PC-3 (cell line): ENCODE measurements around the gene PTPRR. TPM values are rescaled to one million over a fixed set of nuclear protein-coding genes. Genes with fewer than 3 reads are reported as not detected.

ENCODE experiments used
- ATAC-seq: fragments of 200-7000 bp; cut with Tn5 transposase; 2 replicates; pipeline ENCODE4 v1.9.1; 2020; ENCODE audit warnings: mild to moderate bottlenecking, moderate library complexity
- BruUV-seq: library from RNA; stranded (reverse); fragments of 400-500 nt; replicated peaks from 2 replicates; lab custom pipeline; 2021; lab: Mats Ljungman, UMichigan
- CTCF ChIA-PET: fragments of 300-600 bp; sonication (Branson Sonifier 250); formaldehyde crosslinking; loops from one replicate; lab custom pipeline; 2022; ENCODE audit warnings: antibody characterized with exemption; lab: Charles Lee
- POLR2A ChIA-PET: fragments of 300-600 bp; sonication (Branson Sonifier 250); formaldehyde crosslinking; loops from one replicate; lab custom pipeline; 2022; ENCODE audit warnings: antibody characterized with exemption; ENCODE audit not compliant: unreplicated experiment; lab: Charles Lee
- DNase-seq: peaks from one replicate; pipeline ENCODE4 v3.0.0-alpha.2; 2015
- H2AFZ ChIP-seq: fragments of 300-600 bp; sonication (generic); 2 replicates; pipeline ENCODE4 v1.6.0; 2016; ENCODE audit warnings: antibody characterized with exemption, low read length
- H3F3A ChIP-seq: fragments of 300-600 bp; sonication (generic); one replicate; pipeline ENCODE4 v1.6.0; 2017; ENCODE audit warnings: antibody characterized with exemption, low read length, control low read depth, mild to moderate bottlenecking; ENCODE audit not compliant: unreplicated experiment
- H3K27ac ChIP-seq: fragments of 300-600 bp; sonication (generic); 2 replicates; pipeline ENCODE4 v1.5.1; 2016; ENCODE audit warnings: mild to moderate bottlenecking, low read length
- H3K27me3 ChIP-seq: fragments of 300-600 bp; sonication (generic); 2 replicates; pipeline ENCODE4 v1.6.1; 2016; ENCODE audit warnings: low read length, mixed read lengths
- H3K36me3 ChIP-seq: fragments of 300-600 bp; sonication (generic); 2 replicates; pipeline ENCODE4 v1.6.1; 2016; ENCODE audit warnings: low read depth, mixed run types, low read length, mixed read lengths
- H3K4me1 ChIP-seq: fragments of 300-600 bp; sonication (generic); 2 replicates; pipeline ENCODE4 v1.5.1; 2016; ENCODE audit warnings: low read length; ENCODE audit not compliant: insufficient read depth
- H3K4me2 ChIP-seq: fragments of 300-600 bp; sonication (generic); 2 replicates; pipeline ENCODE4 v1.6.0; 2016; ENCODE audit warnings: low read length
- H3K4me3 ChIP-seq: fragments of 300-600 bp; sonication (generic); 2 replicates; pipeline ENCODE4 v1.5.1; 2016; ENCODE audit warnings: mild to moderate bottlenecking, low read length, mixed read lengths
- H3K79me2 ChIP-seq: fragments of 300-600 bp; sonication (generic); 2 replicates; pipeline ENCODE4 v1.6.1; 2017; ENCODE audit warnings: low read length, mixed read lengths
- H3K9ac ChIP-seq: fragments of 300-600 bp; sonication (generic); 2 replicates; pipeline ENCODE4 v1.6.0; 2016; ENCODE audit warnings: mild to moderate bottlenecking, low read length
- H3K9me2 ChIP-seq: fragments of 300-600 bp; sonication (generic); replicated peaks from 2 replicates; pipeline ENCODE4 v1.6.1; 2016; ENCODE audit warnings: mixed run types, low read length, mixed read lengths
- H3K9me3 ChIP-seq: fragments of 300-600 bp; sonication (generic); 2 replicates; pipeline ENCODE4 v1.6.1; 2016; ENCODE audit warnings: low read length, mixed read lengths
- H4K20me1 ChIP-seq: fragments of 300-600 bp; sonication (generic); 2 replicates; pipeline ENCODE4 v1.6.1; 2016; ENCODE audit warnings: low read length, mixed read lengths
- CTCF ChIP-seq: fragments of 300-600 bp; sonication (generic); conservative IDR thresholded peaks from 2 replicates; pipeline ENCODE4 v1.5.1; 2017; ENCODE audit warnings: antibody characterized with exemption, low read depth, mild to moderate bottlenecking, low read length
- EZH2 ChIP-seq: fragments of 300-600 bp; sonication (generic); IDR thresholded peaks from one replicate; pipeline ENCODE4 v1.6.1; 2017; ENCODE audit warnings: antibody characterized with exemption, mild to moderate bottlenecking, low read length; ENCODE audit not compliant: unreplicated experiment
- EZH2phosphoT487 ChIP-seq: fragments of 300-600 bp; sonication (generic); IDR thresholded peaks from 2 replicates; pipeline ENCODE4 v1.6.1; 2018; ENCODE audit warnings: mild to moderate bottlenecking, antibody characterized with exemption, low read length, borderline replicate concordance
- intact Hi-C: fragments of 100-400 bp; cut with micrococcal nuclease; formaldehyde crosslinking; loops from 2 replicates; pipeline ENCODE4 v1.9.0; 2023
- total RNA-seq: library from RNA; depleted of rRNA; stranded (reverse); fragments of >200 nt; gene quantifications from 2 replicates; pipeline ENCODE4 v1.2.3, GENCODE V29; 2014

Gene PTPRR
- total RNA-seq, 1 experiment from 2014 or later: 3.1 TPM

GRCh38 chr12:70918321-70918720, 2.2 kb downstream of the PTPRR start:
- ChIA-PET CTCF (no interaction called here), POLR2A (no interaction called here)
- BruUV-seq: no TSS peak

GRCh38 chr12:70910666-70911065, 9.9 kb downstream of the PTPRR start:
- ATAC-seq (no peak), DNase-seq (no peak)
- Histone ChIP-seq H3K4me1 (no peaks in the 10 kb centered on the region), H3K9ac (no peak overlapping the region), H3K79me2 (no peaks in the 10 kb centered on the region), H3K9me2 (no peaks in the 10 kb centered on the region), H3K4me3 (no peak overlapping the region), H3K36me3 (no peaks in the 10 kb centered on the region), H4K20me1 (no peaks in the 10 kb centered on the region), H3K27ac (no peak overlapping the region), H3K4me2 (no peak overlapping the region), H3K9me3 (no peaks in the 10 kb centered on the region; the same call in 1 of the 2 replicates), H3F3A (no peaks in the 10 kb centered on the region), H3K27me3 (peaks cover 34% of the 10 kb centered on the region), H2AFZ (no peak overlapping the region)
- intact Hi-C loops: no loop called here
- ChIA-PET POLR2A (no interaction called here), CTCF (interaction anchor here (0.5 kb wide), 1 partner anchor 10 kb away, joined by 3 read pairs; no protein-coding TSS in a partner anchor)
- no peak for TF ChIP-seq CTCF
- BruUV-seq: no TSS peak

More at GRCh38 chr12:70918321-70918720, 2.2 kb downstream of the PTPRR start:
- Histone ChIP-seq H3K27me3 (peaks cover 78% of the 10 kb centered on the region), H2AFZ (no peak overlapping the region), H4K20me1 (no peaks in the 10 kb centered on the region), H3F3A (no peaks in the 10 kb centered on the region), H3K79me2 (no peaks in the 10 kb centered on the region), H3K4me3 (no peak overlapping the region), H3K4me1 (no peaks in the 10 kb centered on the region), H3K9me2 (no peaks in the 10 kb centered on the region), H3K9ac (no peak overlapping the region), H3K9me3 (no peaks in the 10 kb centered on the region; the same call in 1 of the 2 replicates), H3K27ac (no peak overlapping the region), H3K36me3 (no peaks in the 10 kb centered on the region), H3K4me2 (no peak overlapping the region)
- ATAC-seq: no peak
- intact Hi-C loops: no loop called here
- no peak for TF ChIP-seq EZH2phosphoT487
- TF ChIP-seq EZH2: no peak
- TF ChIP-seq CTCF: no peak
- no peak for DNase-seq

GRCh38 chr12:70908978-70909377, 11.6 kb downstream of the PTPRR start:
- ChIA-PET POLR2A (no interaction called here), CTCF (no interaction called here)
- BruUV-seq: no TSS peak
- DNase-seq (no peak), ATAC-seq (no peak)
- H3K9ac ChIP-seq: no peak overlapping the region
- H3K9me2 ChIP-seq: no peaks in the 10 kb centered on the region
- H3K79me2 ChIP-seq: no peaks in the 10 kb centered on the region
- H3K27me3 ChIP-seq: peaks cover 24% of the 10 kb centered on the region
- no peak overlapping the region for H3K4me2 ChIP-seq
- no peaks in the 10 kb centered on the region for H3K9me3 ChIP-seq
- no peak overlapping the region for H3K4me3 ChIP-seq
- H3K27ac ChIP-seq: no peak overlapping the region
- no peaks in the 10 kb centered on the region for H4K20me1 ChIP-seq
- TF ChIP-seq EZH2phosphoT487: no peak
- no peak for TF ChIP-seq EZH2
- no peak for TF ChIP-seq CTCF
- H3F3A ChIP-seq: no peaks in the 10 kb centered on the region
- intact Hi-C loops: no loop called here
- no peaks in the 10 kb centered on the region for H3K4me1 ChIP-seq
- H2AFZ ChIP-seq: no peak overlapping the region
- no peaks in the 10 kb centered on the region for H3K36me3 ChIP-seq
